AG08396 (cell line): ENCODE results near the gene ETFB.

ENCODE experiments used
- DNase-seq: peaks from one replicate; pipeline ENCODE4 v3.0.0; 2012; ENCODE audit warnings: low spot score, mixed read lengths

Gene ETFB

DNA sequence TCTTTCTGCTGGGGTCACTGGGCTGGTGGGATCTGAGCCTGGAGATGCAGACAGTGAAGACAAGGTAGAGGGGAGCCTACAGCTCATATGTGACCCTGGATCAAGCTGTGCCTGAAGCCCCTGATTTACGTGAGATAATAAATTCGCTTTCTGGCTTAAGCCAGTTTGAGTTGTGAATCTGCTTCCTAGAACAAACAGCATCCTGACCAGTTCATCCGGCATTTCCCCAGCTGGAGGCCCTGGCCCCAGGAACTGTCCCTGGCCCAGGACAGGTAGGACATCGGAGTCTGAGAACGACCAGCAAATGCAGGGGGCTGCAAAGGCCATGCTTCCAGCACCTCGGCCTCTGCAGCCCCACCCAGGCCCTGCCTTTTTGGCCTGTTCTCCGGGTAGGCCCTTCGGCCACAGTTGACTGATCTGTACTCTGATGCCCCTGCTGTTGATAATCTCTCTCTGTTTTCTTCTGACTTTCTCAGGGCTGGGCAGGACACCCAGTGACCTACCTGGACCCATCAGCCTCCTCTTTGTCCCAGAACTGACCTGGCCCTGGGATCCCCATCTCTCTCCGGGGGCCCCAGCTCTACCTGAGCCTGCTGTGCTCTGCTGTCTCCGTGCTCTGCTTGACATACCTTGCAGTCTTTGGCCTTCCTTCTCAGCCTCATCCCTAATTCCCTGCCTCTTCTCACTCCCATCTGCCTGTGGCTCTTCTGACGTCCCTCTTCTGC, 14.8 kb downstream of the ETFB start:
- no peak for DNase-seq

DNA sequence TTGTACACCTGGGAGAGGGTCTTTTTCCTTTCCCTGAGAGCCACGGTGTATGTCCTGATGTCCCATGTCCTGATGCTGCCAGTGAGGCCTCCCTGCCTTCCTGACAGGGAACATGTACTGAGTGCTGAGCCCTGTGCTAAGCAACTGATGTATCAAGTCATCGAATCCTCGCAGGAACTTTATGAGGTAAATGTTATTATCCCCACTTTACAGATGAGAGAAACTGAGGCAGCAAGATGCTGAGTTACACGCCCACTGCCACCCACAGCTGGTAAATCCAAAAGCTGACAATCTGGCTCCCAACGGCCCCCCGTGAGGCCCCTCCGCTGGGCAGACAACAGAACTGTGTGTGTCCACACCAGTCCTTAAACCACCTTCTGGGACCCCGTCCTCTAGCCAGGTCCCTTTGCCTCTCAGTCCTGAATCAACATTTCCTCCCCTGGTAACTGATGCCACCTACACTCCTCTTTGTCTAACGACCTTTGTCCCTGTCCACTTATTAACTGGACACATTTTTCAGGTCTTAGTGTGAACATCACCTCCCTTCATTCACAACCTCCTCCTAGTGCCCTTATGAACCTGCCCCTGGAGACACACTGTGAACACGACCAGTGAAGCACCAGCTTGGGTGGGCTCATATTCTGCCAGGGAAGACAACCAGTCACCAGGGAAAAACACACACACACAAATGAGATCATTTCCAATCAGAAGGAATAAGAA, 18.8 kb downstream of the ETFB start:
- DNase-seq: no peak

DNA sequence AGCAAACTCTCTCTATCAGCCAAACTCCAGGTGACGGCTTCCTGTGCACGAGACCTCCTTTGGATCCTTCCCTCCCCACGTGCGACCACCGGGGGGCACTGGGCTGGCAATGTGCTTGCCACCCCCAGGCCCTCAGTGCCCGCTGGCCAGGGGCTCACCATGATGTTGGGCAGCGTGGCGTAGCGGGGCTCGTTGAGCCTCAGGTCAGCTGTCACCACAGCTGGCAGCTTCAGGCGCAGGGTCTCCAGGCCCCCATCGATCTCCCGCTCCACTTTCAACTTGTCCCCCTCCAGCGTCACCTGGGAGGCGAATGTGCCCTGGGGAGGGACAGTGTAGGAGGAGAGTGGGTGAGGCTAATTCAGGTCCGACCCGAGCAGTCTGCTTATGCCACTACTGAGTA, 19.4 kb downstream of the ETFB start:
- no peak for DNase-seq

DNA sequence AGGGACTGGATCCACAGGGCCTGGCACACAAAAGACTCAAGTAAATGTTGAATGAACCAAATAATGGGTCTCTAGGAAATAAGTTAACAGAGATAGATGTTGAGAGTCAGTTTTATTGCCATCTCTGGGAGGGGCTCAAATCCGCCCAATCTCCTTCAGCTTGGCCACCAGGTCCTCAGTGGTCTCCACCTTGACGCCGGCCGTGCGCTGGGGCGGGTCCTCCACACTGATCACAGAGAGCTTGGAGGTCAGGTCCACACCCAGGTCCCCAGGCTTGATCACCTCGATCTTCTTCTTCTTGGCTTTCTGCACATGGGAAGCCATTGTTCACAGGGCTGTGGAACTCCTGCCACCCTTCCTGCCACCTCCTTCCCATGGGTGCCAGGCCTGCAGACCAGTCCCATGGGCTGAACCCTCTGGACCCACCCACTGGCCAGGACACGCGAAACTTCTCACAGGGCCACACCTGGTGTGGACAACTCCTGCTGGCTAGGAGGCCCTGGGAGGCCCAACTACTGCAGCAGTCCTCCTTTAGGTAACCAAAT, 21.0 kb downstream of the ETFB start:
- DNase-seq: no peak

DNA sequence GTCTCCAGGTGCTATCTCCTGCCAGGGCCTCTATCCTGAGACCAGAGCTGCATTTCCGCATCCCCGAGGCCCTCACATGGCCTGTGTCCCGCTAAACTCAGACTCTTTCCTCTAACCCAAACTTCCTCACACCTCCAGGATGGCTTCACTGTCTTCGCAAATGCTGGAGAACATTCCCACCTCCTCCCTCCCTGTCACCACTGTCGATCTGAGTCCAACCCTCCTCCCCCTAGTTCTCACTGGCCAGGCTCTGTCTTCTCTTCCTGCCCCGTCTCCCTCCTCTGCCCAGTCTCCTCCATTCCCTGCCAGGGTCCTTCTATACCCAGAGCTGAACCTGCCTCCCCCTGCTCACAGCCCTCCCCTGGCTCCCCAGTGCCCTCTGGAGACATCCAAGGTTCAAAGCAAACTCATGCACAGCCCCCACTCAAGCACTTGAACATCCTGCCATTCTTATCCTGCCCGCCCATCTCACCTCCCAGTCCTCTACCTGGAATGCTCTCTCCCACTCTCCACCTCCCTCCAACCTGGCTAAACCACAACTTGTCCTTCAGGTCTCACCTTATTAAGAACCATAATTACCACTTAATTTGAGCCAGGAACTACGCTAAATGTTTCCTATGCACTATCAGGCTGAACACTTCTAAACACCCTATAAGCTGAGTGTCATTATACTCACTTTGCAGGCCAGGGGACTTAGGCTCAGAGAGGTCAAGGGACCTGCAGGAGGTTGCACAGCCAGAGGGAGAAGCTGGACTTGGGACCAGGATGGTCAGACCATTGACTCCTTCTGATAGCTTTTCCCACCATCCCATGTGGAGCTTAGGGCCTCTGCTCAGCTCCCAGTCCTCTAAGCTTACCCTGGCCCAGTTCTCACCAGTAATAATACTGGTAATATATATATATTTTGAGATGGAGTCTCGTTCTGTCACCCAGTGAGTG, 23.3 kb downstream of the ETFB start:
- no peak for DNase-seq

DNA sequence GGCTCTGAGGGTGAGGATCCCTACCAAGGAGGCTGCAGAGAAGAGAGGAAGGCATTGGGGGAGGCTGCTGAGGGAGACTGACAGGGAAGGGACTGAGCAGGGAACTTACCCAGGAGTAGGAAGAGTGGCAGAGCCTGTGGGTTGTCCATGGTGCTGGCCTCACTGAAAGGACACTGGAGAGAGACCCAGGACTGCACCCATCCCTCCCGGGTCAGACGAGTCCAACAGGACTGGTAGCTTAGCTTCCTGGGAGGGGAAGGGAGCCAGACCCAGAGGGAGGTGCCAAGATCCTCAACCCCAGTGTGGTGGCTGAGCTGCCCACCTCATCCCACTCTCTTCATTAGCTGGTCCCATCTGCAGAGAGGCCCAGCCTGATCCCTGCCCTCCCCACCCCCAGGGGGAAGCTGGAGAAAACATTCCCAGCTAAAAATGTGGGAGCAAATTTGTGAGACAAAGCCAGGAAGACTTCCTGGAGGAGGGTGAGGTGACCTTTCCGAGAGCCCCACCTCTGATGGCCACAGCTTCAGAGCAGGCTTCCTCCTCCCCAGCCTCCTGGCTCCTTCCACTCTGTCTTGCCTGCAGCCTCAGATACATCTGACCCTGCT, 24.1 kb downstream of the ETFB start, which contains the start of gene VSIG10L:
VSIG10L (minus strand) TSS at position 164 of the 605 bp plus-strand sequence; CDS start at position 149, 15 bp downstream.
- DNase-seq: no peak

DNA sequence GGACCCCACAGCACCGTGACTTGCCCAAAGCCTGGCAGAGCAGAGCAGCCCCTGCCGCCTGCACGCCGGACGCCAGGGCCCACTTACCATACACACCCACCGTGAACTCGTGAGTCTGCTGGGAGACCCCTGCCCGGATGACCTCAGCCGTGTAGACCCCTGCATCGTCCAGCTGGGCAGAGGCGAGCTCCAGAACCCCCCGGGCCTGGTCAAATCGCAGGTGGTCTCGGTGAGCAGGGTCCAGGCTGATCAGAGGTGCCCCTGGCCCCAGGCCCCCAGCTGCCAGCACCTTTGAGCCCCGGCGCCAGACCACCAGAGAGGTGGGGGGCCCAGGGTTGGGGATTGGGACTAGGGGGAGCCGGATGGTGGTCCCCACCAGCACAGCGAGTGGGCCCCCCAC, 25.1 kb downstream of the ETFB start:
- DNase-seq: no peak

DNA sequence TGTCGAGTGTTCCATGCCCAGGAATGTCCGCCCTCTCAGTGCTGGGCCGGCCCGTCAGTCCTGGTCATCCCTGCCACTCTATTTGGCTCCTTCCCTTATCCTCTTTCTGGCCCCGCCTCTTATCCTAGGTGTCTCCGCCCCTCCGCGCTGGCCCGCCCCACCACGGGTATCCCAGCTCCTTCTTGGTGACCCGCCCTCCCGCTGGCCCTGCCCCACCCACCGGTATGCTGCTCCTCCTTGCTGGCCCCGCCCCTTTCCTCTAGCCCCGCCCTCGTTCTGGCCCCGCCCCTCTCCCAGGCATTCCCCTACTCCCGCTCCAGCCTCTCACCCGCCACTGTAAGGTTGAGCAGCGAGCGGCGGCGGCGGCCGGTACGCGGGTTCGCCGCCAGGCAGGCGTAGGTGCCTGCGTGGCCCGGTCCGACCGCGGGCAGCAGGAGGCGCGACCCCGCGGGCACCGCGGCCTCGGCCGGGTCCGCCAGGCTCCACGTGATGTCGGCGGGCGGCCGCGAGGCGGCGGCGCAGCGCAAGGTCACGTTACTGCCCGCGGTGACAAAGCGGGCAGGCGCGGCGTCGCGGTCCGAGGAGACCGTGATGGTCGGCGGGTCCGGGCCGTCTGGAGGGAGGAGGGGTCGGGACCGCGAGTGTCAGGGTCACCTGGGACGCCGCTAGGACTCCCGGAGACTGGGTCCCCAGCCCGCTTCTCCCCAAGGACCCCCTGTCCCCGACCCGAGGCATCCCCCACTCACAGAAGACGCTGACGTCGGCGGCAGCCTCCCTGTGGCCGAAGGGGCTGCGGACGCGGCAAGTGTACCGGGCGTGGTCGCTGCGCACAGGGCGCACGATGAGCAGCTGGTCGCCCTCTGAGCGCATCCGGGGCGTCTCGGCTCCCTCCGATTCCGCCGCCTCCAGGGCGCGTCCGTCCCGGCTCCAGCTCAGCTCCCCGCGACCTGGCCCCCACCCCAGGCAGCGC, 26.2 kb downstream of the ETFB start:
- DNase-seq: peak; percentile 100

DNA sequence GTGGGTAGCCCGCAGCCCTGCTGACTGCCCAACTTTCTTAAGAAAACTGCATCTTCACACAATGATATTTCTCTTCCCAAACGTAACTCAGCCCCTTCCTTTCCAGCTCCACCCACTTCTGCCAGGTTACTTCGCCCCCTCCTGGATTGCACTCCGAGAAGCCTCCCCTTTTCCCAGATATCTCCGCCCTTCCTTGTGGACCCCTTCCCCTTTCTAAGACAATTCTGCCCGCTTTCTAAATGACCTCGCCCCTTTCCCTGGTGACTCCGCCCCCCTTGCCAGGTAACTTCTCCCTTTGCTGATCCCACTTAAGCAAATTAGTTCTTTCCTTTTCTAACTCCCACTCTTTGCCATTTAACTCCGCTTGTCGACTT, 26.9 kb downstream of the ETFB start:
- DNase-seq: no peak

DNA sequence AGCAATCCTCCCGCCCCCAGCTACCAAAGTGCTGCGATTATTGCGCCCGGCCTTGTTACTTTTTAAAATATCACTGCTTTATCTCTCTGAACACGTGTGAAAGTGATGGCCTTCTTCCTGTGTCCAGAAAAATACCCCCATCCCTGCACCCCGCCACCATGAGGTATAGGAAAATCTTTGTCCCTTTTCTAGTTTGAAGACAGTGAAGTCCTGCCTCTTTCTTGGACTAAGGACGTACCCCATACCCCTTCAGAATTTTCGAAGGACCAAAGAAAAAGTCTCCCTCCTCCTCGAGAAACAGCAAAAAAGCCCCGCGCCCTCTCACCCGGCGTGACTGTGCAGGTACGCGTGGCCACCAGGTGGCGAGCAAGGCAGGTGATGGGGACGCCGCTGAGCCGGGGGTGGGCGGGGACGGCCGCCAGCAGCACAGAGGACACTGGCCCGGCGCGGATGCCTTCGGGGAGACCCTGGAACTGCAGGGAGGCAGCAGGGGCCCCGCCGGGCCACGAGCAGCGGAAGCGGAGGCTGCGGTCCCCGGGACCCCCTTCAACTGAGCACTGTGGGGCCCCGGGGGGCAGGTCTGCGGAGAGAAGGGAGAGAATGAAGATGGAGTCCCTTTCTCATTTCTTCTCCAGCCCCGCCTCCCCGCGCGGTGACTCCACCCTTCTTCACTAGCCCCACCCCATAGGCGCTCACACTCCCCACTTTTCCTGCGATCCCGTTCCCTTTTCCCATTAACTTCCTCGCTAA, 27.4 kb downstream of the ETFB start:
- DNase-seq: peak; percentile 90

DNA sequence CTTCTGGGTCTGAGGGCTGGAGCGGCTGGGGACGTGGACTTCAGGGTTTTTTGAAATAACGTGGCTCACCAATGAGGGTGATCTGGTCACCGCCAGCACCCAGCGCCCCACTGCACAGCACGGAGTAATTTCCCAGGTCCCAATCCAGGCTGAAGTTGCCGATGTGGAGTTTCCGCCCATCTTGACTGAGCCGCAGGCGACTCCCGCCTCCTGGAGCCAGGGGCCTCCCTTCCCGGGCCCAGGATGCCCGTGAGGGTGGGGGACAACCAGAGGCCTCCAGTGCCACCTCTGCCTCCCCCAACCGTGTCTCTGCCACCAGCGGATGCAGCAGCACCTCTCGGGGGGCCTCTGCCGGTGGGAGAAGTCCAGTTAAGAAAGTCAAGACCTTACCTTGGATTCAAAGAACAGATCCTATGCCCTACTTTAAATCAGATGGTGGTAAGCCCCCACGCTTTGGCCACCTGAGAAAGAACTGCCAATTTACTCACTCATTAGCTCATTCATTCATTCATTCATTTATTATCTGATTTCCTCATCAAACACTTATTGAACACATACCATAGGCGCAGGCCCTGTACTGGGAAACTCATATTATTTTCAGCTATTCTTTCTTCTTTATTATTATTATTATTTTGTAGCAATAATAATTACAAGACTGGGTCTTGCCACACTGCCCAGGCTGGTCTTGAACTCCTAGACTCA, 28.2 kb downstream of the ETFB start:
- no peak for DNase-seq

DNA sequence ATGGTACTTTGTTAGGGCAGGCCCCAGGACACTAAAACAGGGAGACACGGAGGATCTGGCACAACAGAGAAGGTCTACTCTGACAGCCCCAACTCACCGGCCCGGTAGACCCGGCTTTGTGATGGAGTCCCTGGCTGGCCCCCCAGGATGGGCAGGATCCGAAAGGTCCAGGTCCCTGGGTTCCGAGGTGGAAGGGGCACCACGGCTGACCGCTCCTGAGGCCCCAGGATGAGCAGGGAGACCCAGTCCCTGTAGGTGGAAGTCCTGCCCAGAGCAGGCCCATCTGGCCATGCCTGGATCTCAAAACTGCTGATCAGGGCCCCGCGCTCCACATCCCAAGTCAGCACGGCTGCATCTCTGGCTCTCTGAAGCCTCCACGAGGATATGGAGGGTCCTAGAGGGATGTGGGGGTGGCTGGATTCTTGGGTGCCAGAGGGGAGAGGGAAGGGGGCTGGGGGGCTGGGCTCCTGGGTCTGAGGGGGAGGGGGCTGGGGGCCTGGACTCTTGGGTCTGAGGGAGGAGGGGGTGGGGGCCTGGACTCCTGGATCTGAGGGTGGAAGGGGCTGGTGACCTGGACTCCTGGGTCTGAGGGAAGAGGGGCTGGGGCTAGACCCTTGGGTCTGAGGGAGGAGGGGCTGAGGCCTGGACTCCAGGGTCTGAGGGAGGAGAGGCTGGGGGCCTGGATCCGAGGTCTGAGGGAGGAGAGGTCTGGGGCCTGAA, 28.9 kb downstream of the ETFB start:
- no peak for DNase-seq

DNA sequence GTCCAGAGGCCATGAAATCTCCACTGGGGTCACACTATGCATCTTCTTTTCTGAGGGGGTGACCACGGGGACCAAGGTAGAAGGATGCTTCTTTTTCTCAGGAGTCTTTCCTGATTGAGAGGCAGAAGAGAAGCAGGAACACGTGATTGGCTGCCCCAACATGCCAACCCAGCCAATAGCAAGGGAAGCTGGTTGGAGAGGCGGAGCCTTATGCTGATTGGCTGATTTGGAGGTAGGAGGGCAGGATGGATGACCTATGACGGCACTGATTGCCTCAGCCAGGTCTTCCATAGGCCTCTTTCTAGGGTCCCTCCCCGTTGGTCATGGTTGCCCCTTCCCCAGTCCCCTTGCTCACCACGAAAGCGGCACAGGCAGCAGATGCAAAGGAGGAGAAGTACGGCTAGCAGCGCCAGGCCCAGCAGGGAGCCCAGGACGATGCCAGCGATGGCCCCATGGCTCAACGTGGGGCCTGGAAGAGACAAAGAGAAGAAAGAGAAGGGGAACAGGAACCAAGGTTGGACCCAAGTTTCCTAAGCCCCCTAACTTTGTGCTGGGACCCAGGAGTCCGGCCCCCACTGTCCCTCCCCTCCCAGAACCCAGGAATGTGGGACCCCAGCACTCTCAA, 32.2 kb downstream of the ETFB start:
- DNase-seq: no peak

DNA sequence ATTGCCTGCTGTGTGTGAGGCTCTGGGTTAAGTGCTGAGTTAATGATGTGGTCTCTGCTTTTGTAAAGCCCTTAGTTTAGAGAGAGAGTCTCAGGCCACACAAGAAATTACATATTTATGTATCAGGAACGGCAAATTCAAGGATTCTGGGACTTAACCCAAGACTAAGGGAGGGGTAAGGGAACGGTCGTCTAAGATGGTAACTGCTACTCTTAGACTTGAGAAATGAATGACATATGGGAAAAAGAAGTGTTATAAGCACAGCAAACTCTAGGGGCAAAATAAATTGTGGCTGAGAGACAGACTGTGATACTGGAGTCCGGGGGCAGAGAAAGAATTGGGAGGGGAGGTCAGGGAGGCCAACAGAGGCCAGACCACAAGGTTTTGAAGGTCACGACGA, 34.5 kb downstream of the ETFB start:
- no peak for DNase-seq

DNA sequence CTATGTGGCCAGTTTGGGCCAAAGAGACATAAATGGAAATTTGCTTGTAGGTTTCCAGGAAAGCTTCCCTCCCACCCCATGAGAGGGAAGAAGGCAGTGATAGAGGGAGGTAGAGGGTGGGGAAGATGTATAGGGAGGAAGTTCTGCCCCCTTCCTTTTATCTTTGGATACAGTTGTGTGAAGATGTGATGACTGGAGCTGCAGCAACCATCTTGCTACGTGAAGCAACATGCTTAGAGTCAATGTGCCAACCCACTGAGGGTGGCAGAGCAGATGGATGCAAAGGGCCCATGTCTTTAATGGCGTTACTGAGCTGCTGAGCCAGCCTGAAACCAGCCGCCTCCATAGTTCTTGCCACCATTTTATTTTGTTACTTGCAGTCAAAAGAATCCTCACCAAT, 35.0 kb downstream of the ETFB start:
- no peak for DNase-seq

DNA sequence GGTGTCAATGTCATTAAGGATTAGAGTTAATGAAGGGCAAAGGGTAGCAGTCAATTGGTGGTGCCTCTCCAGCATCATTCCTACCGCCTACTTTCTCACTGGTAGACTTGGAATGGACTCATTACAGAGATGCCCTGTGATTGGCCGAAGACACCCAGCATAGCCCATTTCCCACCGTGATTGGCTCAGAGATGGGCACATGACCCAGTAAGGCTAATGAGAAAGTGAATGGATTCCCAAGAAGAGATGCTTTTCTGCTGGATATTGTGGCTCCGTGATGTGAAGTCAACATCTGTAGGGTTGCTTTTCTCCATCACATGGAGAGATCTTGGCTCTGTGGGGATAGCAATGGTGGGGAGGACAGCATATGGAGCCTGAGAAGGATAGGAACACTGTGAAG, 35.8 kb downstream of the ETFB start:
- no peak for DNase-seq

DNA sequence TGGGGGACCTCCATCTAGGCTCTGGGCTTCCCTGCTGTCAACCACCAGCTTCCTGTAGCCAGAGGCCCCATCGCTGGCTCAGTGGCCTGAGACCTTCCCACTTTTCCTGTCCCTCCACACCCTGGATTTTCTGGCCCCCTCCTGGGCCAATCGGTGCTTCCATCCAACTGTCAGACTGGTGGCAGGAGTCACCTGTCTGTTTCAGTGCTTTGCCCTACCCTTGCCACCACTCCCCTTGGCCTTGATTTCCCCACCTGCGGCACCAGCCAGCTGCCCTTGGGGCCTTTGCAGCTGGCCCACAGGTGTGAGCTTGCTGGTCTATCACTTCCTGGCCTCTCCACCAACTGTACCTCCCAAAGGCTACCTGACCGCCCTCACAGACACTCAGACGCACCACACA, 36.8 kb downstream of the ETFB start:
- no peak for DNase-seq
